Ovary (tissue), 3 donors: ENCODE data around the gene TRUB2.
A peak's percentile ranks its signal among the peaks of the same experiment; 100 is the strongest.

Experiments used
- CTCF ChIP-seq, 3 donors: fragments of 450-650 bp in 2 of 3; fragments of 200-600 bp in 1 of 3; IDR thresholded peaks; one replicate each; pipeline versions ENCODE4 v1.5.1 to v1.8.0; 2016 to 2022; ENCODE audit warnings: antibody characterized with exemption in 3 of 3, mild to moderate bottlenecking in 1 of 3
- POLR2A ChIP-seq: fragments of 450-650 bp; IDR thresholded peaks from one replicate; pipeline ENCODE4 v1.6.1; 2017; ENCODE audit warnings: antibody characterized with exemption, mild to moderate bottlenecking, moderate library complexity
- donor health status: DM: no; HTN: no; CAD: no.

GRCh38 chr9:128322404-128323211 is at the start of gene TRUB2, which contains the start of gene COQ4:
- TF ChIP-seq CTCF (IDR thresholded peaks at IDR 0.05) (peak in 1 of 3 donors; percentile 9), POLR2A (no peak)
